GM12878 (cell line): ENCODE data around the gene MSRB2. TPM values are rescaled to one million over a fixed set of nuclear protein-coding genes. Genes with fewer than 3 reads are reported as not detected.

Experiments
- KLF5 ChIP-seq: fragments of 450-650 bp; IDR thresholded peaks from 2 replicates; pipeline ENCODE4 v1.6.1; 2014; ENCODE audit warnings: mild to moderate bottlenecking; ENCODE audit not compliant: partially characterized antibody
- MTA2 ChIP-seq: fragments of 450-650 bp; IDR thresholded peaks from 2 replicates; pipeline ENCODE4 v1.6.1; 2016; ENCODE audit warnings: low read depth, mild to moderate bottlenecking, moderate library complexity
- STAT3 ChIP-seq: IDR thresholded peaks from 2 replicates; pipeline ENCODE4 v1.6.1; 2011; ENCODE audit warnings: low read depth, low read length, improper control_type of control experiment
- TCF3 ChIP-seq: IDR thresholded peaks from 2 replicates; pipeline ENCODE4 v1.6.1; 2012; ENCODE audit warnings: low read depth, mild to moderate bottlenecking, low read length, borderline replicate concordance; ENCODE audit not compliant: insufficient read depth
- ZNF217 ChIP-seq: fragments of 450-650 bp; IDR thresholded peaks from 2 replicates; pipeline ENCODE4 v1.6.1; 2017; ENCODE audit warnings: antibody characterized with exemption, mild to moderate bottlenecking
- polyA plus RNA-seq, 11 experiments: library from polyadenylated mRNA; depleted of rRNA in 4 of 11; unstranded in 6 of 11; stranded (reverse) in 5 of 11; fragments of >200 nt; fragmentation: Nextera tagmentation in 4 of 11; fragmentation: Illumina TruSeq in 1 of 11; extraction: Ambion mirVana in 4 of 11; extraction: Trizol in 1 of 11; gene quantifications; 1 replicate in 1 of 11; 2 replicates in 10 of 11; pipeline versions ENCODE4 v1.2.1 to v1.2.3, GENCODE V29; 2011 to 2016; ENCODE audit warnings: inconsistent platforms in 2 of 11, missing spikeins in 2 of 11, low read depth in 1 of 11
- total RNA-seq, 4 experiments: library from RNA; depleted of rRNA in 3 of 4; stranded (reverse); fragments of >200 nt in 3 of 4; fragmentation: Illumina TruSeq in 1 of 4; extraction: Trizol in 1 of 4; gene quantifications; 2 replicates each; pipeline versions ENCODE4 v1.2.1 to v1.2.3, GENCODE V29; 2013 to 2021
- TF ChIP-seq, protein P1 (sequence below): fragments of 450-650 bp; IDR thresholded peaks from 2 replicates; pipeline ENCODE4 v1.6.1; 2017; ENCODE audit warnings: borderline replicate concordance
- TF ChIP-seq, protein P2 (sequence below): IDR thresholded peaks from 2 replicates; pipeline ENCODE4 v1.6.1; 2012; ENCODE audit warnings: improper control_type of control experiment, low read depth, low read length; ENCODE audit not compliant: insufficient replicate concordance
- TF ChIP-seq, protein P3 (sequence below): fragments of 150-350 bp; IDR thresholded peaks from 2 replicates; pipeline ENCODE4 v1.6.1; 2014; ENCODE audit warnings: mild to moderate bottlenecking, low read depth, low read length

MSRB2 gene
- total and polyA plus RNA-seq, 10 of the 15 experiments (the other 5 are each of a cell fraction or from before 2014, with no cell fraction given) = 1.5 to 18.6 (median 6.2) TPM

DNA sequence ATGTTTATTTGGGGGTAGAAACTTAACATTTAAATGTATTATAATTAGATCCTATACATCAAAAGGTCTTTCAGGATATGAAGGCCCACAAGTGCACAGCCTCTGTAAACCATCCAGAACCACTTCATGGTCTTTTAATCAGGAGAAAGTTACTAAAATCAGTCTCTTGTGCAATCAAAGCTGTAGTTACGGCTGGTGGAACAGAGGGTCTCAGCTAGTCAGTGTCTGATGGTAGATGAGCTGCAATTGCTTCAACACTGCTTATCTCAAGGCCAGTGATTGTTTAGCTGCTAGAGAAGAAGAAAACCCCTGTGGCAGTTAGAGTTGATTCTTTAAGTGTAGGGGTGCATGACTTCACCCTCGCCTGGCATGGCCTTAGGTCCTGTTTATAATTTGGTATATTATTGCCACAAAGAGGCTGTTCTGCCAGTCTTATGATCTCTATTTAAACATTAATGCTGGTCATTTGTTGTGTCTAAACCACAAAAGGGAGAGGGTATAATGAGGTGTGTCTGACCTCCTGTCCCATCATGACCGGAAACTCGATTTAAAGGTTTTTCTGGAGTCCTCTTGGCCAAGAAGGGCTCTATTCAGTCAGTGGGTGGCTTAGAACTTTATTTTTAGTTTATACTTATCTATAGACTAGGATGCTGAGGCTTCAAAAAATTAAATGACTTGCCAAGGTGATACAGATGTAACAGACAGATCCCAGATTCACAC, 21.3 kb downstream of the MSRB2 start (continued):
- TF ChIP-seq, protein P1, sequence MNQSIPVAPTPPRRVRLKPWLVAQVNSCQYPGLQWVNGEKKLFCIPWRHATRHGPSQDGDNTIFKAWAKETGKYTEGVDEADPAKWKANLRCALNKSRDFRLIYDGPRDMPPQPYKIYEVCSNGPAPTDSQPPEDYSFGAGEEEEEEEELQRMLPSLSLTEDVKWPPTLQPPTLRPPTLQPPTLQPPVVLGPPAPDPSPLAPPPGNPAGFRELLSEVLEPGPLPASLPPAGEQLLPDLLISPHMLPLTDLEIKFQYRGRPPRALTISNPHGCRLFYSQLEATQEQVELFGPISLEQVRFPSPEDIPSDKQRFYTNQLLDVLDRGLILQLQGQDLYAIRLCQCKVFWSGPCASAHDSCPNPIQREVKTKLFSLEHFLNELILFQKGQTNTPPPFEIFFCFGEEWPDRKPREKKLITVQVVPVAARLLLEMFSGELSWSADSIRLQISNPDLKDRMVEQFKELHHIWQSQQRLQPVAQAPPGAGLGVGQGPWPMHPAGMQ = no peak
- TF ChIP-seq, protein P2, sequence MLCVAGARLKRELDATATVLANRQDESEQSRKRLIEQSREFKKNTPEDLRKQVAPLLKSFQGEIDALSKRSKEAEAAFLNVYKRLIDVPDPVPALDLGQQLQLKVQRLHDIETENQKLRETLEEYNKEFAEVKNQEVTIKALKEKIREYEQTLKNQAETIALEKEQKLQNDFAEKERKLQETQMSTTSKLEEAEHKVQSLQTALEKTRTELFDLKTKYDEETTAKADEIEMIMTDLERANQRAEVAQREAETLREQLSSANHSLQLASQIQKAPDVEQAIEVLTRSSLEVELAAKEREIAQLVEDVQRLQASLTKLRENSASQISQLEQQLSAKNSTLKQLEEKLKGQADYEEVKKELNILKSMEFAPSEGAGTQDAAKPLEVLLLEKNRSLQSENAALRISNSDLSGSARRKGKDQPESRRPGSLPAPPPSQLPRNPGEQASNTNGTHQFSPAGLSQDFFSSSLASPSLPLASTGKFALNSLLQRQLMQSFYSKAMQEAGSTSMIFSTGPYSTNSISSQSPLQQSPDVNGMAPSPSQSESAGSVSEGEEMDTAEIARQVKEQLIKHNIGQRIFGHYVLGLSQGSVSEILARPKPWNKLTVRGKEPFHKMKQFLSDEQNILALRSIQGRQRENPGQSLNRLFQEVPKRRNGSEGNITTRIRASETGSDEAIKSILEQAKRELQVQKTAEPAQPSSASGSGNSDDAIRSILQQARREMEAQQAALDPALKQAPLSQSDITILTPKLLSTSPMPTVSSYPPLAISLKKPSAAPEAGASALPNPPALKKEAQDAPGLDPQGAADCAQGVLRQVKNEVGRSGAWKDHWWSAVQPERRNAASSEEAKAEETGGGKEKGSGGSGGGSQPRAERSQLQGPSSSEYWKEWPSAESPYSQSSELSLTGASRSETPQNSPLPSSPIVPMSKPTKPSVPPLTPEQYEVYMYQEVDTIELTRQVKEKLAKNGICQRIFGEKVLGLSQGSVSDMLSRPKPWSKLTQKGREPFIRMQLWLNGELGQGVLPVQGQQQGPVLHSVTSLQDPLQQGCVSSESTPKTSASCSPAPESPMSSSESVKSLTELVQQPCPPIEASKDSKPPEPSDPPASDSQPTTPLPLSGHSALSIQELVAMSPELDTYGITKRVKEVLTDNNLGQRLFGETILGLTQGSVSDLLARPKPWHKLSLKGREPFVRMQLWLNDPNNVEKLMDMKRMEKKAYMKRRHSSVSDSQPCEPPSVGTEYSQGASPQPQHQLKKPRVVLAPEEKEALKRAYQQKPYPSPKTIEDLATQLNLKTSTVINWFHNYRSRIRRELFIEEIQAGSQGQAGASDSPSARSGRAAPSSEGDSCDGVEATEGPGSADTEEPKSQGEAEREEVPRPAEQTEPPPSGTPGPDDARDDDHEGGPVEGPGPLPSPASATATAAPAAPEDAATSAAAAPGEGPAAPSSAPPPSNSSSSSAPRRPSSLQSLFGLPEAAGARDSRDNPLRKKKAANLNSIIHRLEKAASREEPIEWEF = no peak
- no peak for TF ChIP-seq MTA2
- TF ChIP-seq STAT3 = no peak
- no peak for TF ChIP-seq ZNF217
- TF ChIP-seq KLF5 = no peak
- TF ChIP-seq TCF3 = no peak
- TF ChIP-seq, protein P3, sequence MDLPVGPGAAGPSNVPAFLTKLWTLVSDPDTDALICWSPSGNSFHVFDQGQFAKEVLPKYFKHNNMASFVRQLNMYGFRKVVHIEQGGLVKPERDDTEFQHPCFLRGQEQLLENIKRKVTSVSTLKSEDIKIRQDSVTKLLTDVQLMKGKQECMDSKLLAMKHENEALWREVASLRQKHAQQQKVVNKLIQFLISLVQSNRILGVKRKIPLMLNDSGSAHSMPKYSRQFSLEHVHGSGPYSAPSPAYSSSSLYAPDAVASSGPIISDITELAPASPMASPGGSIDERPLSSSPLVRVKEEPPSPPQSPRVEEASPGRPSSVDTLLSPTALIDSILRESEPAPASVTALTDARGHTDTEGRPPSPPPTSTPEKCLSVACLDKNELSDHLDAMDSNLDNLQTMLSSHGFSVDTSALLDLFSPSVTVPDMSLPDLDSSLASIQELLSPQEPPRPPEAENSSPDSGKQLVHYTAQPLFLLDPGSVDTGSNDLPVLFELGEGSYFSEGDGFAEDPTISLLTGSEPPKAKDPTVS = no peak
